Measurements from ENCODE around the gene OPRM1.
A peak's percentile ranks its signal among the peaks of the same experiment; 100 is the strongest.

OPRM1 gene

DNA sequence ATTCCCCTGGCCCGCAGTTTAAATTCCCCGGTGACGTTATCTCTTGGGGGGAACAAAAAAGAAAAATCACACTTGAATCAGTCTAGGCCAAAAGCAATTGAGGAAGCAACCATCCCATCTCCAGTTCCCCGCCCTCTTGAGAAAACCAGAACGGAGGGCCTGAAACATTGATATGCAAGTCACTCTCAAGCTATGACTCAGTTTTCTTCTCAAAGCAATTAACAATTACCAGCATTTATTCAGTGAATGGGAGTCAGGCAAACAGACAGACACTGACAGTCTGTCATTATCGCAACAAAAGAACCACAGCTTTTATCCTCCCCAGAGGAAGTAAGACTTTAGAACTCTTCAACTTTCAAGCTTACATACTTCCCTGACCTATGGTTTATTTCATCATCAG, 100.9 kb downstream of the OPRM1 start:
- TF ChIP-seq SIN3A (IDR thresholded peaks at IDR 0.05; ENCODE audit: borderline replicate concordance, insufficient read depth, low read length) (0 out of 2 replicates have a peak, but pooled peaks have one; percentile 28), POLR2AphosphoS5 (IDR thresholded peaks at IDR 0.05; ENCODE audit: low read depth, low read length) (no peak), REST (IDR thresholded peaks at IDR 0.05; ENCODE audit: insufficient read depth in 1 of 2, low read depth in 2 of 2, low read length in 2 of 2) (0 out of 4 replicates have a peak, but pooled peaks of 1 of the 2 experiments have one; percentile 27)

DNA sequence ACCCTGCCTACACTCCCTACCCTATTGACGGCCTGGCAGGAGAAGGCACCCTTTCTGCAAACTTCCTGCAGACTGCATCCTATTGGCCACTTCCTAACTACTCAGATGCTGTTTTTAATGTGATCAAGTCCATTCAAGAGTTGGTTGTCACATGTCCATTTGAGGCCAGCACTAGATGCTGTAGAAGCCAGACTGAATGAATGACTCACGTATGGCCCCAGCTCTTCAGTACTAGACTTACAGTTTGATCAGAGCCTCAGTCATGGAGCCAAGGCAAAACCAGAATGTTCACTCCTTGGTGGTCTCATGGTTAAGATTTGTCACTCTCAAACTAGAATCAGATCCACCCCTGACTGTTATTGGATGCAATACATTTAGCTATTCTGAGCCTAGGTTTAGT, 101.7 kb downstream of the OPRM1 start:
- no peak for TF ChIP-seq SIN3A (IDR thresholded peaks at IDR 0.05; ENCODE audit: borderline replicate concordance, insufficient read depth, low read length)
- no peak for TF ChIP-seq FOXP2 (optimal IDR thresholded peaks at IDR 0.05; ENCODE audit: borderline replicate concordance, extremely low read depth, extremely low read length, insufficient read depth)
- no peak for TF ChIP-seq TAF1 (IDR thresholded peaks at IDR 0.05; ENCODE audit: borderline replicate concordance, insufficient read depth, low read length)
- no peak for TF ChIP-seq REST (IDR thresholded peaks at IDR 0.05; ENCODE audit: insufficient read depth in 1 of 2, low read depth in 2 of 2, low read length in 2 of 2)
- no peak for TF ChIP-seq POLR2AphosphoS5 (IDR thresholded peaks at IDR 0.05; ENCODE audit: low read depth, low read length)

GRCh38 chr6:154143753-154144152, 104.7 kb downstream of the OPRM1 start:
- TF ChIP-seq POLR2AphosphoS5 (IDR thresholded peaks at IDR 0.05; ENCODE audit: low read depth, low read length) = no peak
- TF ChIP-seq REST (IDR thresholded peaks at IDR 0.05; ENCODE audit: insufficient read depth in 1 of 2, low read depth in 2 of 2, low read length in 2 of 2) = no peak

DNA sequence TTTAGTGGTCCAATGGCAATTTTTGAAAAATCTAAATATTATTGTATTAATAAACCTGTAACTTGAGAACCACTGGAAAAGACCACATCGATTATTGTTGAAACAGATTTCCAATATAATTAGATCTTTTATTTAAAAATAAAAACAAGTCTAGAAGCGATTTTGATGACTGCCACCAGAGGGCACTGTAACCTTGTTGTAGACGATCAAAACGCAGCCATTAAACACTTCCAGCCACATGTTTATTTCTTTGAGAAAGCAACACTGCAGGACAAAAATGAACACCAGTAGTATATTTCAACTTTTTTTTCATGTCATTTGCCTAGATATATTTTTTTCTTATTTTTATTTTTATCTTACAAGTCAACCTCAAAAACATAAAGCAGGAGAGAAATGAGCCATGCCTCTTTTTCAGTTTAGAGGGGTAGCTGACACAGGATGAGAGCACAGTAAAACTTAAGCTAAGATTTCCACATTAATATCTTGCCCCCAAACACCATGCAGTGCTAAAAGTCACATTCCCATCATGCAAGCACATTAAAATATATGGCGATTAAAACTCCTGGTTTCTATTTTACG, 115.4 kb downstream of the OPRM1 start:
- TF ChIP-seq SIN3A (IDR thresholded peaks at IDR 0.05; ENCODE audit: borderline replicate concordance, insufficient read depth, low read length) = no peak
- no peak for TF ChIP-seq REST (IDR thresholded peaks at IDR 0.05; ENCODE audit: insufficient read depth in 1 of 2, low read depth in 2 of 2, low read length in 2 of 2)
- no peak for TF ChIP-seq FOXP2 (optimal IDR thresholded peaks at IDR 0.05; ENCODE audit: borderline replicate concordance, extremely low read depth, extremely low read length, insufficient read depth)
- TF ChIP-seq POLR2AphosphoS5 (IDR thresholded peaks at IDR 0.05; ENCODE audit: low read depth, low read length) = no peak
- TF ChIP-seq TAF1 (IDR thresholded peaks at IDR 0.05; ENCODE audit: borderline replicate concordance, insufficient read depth, low read length) = no peak
